BJ (cell line): ENCODE data around the gene HOXB8. TPM values are rescaled to one million over a fixed set of nuclear protein-coding genes. Genes with fewer than 3 reads are reported as not detected.

Experiments
- CTCF ChIA-PET: fragments of 350-600 bp; formaldehyde crosslinking; extraction: SDS; loops from one replicate; lab custom pipeline; 2021; ENCODE audit warnings: antibody characterized with exemption, inconsistent platforms; lab: Yijun Ruan, JAX
- POLR2A ChIA-PET: fragments of 300-600 bp; sonication (Branson Sonifier 250); formaldehyde crosslinking; extraction: SDS; loops from one replicate; lab custom pipeline; 2021; ENCODE audit warnings: antibody characterized with exemption; lab: Charles Lee
- DNase-seq: peaks from one replicate; pipeline ENCODE4 v3.0.0-alpha.2; 2011; ENCODE audit warnings: low read depth
- H3K27me3 ChIP-seq: 2 replicates; pipeline ENCODE4 v1.6.0; 2011; ENCODE audit warnings: low read length; ENCODE audit not compliant: control insufficient read depth, insufficient read depth
- H3K36me3 ChIP-seq: 2 replicates; pipeline ENCODE4 v1.5.1; 2011; ENCODE audit warnings: low read length; ENCODE audit not compliant: control insufficient read depth, insufficient read depth
- H3K4me3 ChIP-seq: 2 replicates; pipeline ENCODE4 v1.5.1; 2011; ENCODE audit warnings: low read depth, mild to moderate bottlenecking, control low read depth, low read length
- polyA plus RNA-seq: library from polyadenylated mRNA; depleted of rRNA; stranded (reverse); fragments of >200 nt; gene quantifications from 2 replicates; pipeline ENCODE4 v1.2.3, GENCODE V29; 2011
- TF ChIP-seq, protein P1 (sequence below): IDR thresholded peaks from 2 replicates; pipeline ENCODE4 v1.5.1; 2011; ENCODE audit warnings: low read depth, mild to moderate bottlenecking, control low read depth, inconsistent platforms, low read length, moderate library complexity; ENCODE audit not compliant: insufficient read depth

HOXB8 gene
- polyA plus RNA-seq, 1 experiment: not detected

DNA sequence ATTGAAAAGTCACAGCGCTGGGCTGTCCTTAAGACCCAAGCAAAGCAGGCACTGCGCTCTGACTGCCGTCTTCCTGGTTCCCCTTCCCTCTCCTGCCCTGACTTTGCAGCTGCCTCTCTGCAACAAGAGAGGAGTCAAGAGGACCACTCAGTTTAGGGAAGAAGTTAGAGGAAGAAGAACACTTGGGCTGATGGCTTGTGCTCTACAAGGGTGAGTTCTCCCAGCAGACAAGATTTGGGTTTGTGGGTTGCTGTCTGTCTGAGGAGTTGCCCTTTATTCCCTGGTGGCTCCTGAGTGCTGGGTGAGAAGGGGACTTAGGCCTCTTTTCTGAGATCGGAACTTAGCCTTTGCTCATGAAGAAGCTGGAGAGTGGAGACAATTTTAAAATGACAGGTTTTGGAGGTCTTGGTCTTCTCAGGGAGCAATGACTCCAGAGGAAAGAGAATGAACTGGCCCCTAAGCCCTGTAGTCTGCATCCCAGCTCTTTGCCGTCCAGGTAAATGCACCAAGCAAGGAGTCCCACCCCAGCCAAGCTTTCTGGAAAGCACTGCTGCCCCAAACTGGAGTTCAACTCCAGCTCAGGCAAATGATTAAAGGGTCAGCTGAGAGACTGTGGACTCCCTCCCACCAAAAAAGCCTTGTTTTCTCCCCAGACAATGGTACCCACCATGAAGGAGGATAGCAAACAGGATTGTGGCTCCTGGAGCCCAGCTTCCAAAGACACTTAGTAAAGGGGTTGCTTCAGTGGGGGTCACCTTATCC, 13.7 kb upstream of the HOXB8 start:
- DNase-seq: no peak
- CTCF ChIA-PET: interaction anchor here (0.8 to 2.0 kb wide), 3 partner anchors 10 to 27 kb away, joined by 3 to 6 read pairs (median 3); no protein-coding TSS in a partner anchor
- TF ChIP-seq, protein P1, sequence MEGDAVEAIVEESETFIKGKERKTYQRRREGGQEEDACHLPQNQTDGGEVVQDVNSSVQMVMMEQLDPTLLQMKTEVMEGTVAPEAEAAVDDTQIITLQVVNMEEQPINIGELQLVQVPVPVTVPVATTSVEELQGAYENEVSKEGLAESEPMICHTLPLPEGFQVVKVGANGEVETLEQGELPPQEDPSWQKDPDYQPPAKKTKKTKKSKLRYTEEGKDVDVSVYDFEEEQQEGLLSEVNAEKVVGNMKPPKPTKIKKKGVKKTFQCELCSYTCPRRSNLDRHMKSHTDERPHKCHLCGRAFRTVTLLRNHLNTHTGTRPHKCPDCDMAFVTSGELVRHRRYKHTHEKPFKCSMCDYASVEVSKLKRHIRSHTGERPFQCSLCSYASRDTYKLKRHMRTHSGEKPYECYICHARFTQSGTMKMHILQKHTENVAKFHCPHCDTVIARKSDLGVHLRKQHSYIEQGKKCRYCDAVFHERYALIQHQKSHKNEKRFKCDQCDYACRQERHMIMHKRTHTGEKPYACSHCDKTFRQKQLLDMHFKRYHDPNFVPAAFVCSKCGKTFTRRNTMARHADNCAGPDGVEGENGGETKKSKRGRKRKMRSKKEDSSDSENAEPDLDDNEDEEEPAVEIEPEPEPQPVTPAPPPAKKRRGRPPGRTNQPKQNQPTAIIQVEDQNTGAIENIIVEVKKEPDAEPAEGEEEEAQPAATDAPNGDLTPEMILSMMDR: no peak
- Histone ChIP-seq H3K36me3 (no peaks in the 10 kb centered on the region), H3K4me3 (no peak overlapping the region), H3K27me3 (peaks cover 88% of the 10 kb centered on the region)
- POLR2A ChIA-PET: no interaction called here

DNA sequence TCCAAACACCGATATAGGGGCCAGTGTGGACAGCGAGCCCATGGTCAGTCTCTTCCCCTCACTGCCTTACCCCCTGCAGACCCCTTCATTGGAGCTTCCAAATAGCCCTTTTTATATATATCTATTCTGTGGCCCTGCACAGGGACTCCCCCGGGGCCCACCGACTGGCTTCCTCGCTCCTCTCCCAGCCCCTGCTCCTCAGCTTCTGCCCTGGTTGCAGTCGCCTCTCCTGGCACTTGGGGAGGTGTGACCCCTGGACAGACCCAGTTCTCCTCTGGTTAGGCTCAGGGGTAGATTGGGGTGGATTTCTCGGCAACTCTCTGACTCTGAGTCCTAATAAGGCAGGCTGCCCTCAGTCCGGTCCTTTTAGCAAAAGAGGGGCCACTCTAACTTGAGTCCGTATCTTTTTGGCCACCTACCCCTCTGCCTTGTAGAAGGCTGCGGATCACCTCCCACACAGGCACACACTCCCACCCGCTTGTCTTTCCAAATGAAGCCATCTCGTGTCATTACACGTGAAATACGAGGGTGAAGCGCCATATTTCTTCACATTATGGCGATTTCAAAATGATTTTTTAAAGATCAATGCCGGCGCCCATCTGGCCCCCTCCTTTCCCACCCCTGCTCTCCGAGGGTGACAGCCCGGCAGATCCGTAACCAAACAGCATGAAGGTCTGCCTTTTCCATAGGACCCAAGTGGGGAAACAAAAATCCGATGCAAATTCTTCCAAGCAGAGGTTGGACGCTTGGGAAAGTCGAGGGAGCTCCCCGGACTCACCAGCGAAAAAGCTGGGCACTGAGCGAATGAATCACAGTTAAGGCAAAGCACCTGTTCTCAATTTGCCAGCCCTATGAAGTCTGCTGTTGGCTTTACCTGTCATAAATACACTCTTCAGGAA, 12.8 kb upstream of the HOXB8 start:
- ChIA-PET POLR2A (no interaction called here), CTCF (interaction anchor here (0.9 to 2.0 kb wide), 4 partner anchors 8 to 10 kb away, joined by 3 to 6 read pairs (median 4); no protein-coding TSS in a partner anchor)
- TF ChIP-seq, protein P1: no peak
- no peak for DNase-seq
- Histone ChIP-seq H3K4me3 (no peak overlapping the region), H3K36me3 (no peaks in the 10 kb centered on the region), H3K27me3 (peaks cover 88% of the 10 kb centered on the region)

DNA sequence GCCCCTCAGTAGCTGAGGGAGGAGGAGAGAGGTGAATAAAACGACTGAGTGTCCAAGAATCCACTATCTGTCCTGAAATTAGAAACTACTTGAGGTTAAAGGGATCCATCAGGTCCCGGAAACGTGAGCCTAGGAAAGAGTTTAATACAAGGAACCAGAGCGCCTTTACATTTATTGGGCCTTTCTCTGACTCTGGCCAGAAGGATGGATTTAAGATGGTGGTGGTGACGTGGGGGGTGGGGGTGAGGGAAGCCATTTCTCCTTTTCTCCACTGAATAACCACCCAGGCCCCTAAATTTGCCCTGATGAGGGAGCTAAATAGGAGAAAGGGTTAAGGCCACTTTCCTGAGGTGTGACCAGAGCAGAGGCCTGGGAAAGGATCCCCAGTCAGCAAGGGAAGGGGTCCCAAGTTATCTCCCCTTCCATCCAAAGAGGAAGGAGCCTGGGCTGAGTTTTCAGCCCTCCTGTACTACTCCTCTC, 12.1 kb upstream of the HOXB8 start:
- Histone ChIP-seq H3K27me3 (peaks cover 88% of the 10 kb centered on the region), H3K36me3 (no peaks in the 10 kb centered on the region), H3K4me3 (no peak overlapping the region)
- ChIA-PET CTCF (interaction anchor here (0.9 to 1.1 kb wide), 4 partner anchors 9 to 14 kb away, joined by 3 to 4 read pairs (median 4); no protein-coding TSS in a partner anchor), POLR2A (no interaction called here)
- TF ChIP-seq, protein P1: no peak
- no peak for DNase-seq

DNA sequence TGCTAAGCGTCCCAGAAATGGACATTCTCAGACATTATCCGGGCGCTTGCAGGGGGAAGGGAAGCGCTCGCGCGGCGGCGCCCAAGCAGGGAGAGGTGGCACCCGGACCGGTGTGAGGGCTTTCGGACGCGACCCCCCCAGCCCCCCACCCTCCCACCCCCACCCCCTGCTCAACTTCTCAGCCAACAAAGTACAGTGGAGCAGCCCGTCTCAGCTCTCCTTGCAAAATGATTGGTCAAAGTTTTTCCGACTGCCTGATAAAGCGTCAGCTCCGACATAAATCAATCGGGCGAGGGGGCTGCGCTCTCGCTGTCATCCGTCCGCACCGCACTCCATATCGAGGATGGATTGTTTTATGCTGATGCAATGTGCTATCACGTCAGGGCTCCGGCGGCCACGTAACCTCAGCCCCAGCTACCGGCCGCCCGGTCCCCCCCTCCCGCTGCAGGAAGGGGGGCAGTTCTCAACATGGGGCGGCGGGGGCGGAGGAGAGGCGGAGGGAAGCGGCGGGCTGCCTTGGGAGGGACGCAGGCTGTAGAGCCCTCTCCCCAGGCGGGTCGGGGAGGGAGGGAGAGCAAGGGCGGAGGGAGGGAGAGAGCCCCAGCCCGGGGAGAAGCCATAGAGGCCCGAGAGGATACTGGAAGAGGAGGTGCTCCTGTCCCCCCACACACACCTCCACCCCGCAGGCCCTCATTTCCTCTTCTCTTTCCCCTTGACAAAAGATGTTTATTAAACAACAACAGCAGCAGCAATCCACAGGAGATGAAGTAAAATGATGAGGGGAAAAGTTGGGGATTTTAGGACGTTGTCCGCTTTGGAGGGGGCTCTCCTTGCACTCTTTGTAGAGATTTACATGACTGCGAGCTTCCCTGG, 11.4 kb upstream of the HOXB8 start, which contains the start of gene HOXB9:
TSS of gene HOXB9 (minus strand) at position 114 of the 873 bp plus-strand sequence. CDS start at position 25, 89 bp downstream.
- Histone ChIP-seq H3K4me3 (no peak within 1 kb of the TSS), H3K36me3 (no peaks in the 10 kb centered on the region), H3K27me3 (peaks cover 88% of the 10 kb centered on the region)
- TF ChIP-seq, protein P1: no peak
- CTCF ChIA-PET: interaction anchor here (0.9 to 1.9 kb wide), 5 partner anchors 8 to 252 kb away, joined by 3 to 7 read pairs (median 4); no protein-coding TSS in a partner anchor
- POLR2A ChIA-PET: no interaction called here
- no peak for DNase-seq
